Gastroesophageal sphincter (tissue), 4 donors: ENCODE data around the gene CTNNA2. TPM values are rescaled to one million over a fixed set of nuclear protein-coding genes. Genes with fewer than 3 reads are reported as not detected.

Experiments used
- ATAC-seq: fragments of 150-250 bp; one replicate; pipeline ENCODE4 v1.9.1; 2016; ENCODE audit warnings: mild to moderate bottlenecking, moderate library complexity
- H3K27ac ChIP-seq, 4 donors: fragments of 200-600 bp; sonication (generic) in 3 of 4; 1 replicate in 3 of 4; 2 replicates in 1 of 4; pipeline ENCODE4 v1.5.1; 2016 to 2019
- H3K27me3 ChIP-seq: fragments of 200-600 bp; sonication (generic); one replicate; pipeline ENCODE4 v1.5.1; 2019
- H3K36me3 ChIP-seq, 2 donors: fragments of 200-600 bp; sonication (generic); one replicate each; pipeline ENCODE4 v1.5.1; 2019; ENCODE audit warnings: control low read depth in 1 of 2
- H3K4me1 ChIP-seq, 3 donors: fragments of 200-600 bp; sonication (generic); 1 replicate in 2 of 3; 2 replicates in 1 of 3; pipeline ENCODE4 v1.5.1; 2016 to 2019; ENCODE audit warnings: control low read depth in 2 of 3
- H3K4me3 ChIP-seq, 2 donors: fragments of 200-600 bp; sonication (generic); one replicate each; pipeline ENCODE4 v1.5.1; 2019; ENCODE audit warnings: mild to moderate bottlenecking in 1 of 2, moderate library complexity in 1 of 2
- H3K9me3 ChIP-seq, 3 donors: fragments of 200-600 bp; sonication (generic); one replicate each; pipeline ENCODE4 v1.5.1; 2017 to 2019; ENCODE audit warnings: control low read depth in 2 of 3
- EP300 ChIP-seq: sonication (generic); formaldehyde crosslinking; IDR thresholded peaks from one replicate; pipeline ENCODE4 v1.6.1; 2017; ENCODE audit warnings: antibody characterized with exemption, mild to moderate bottlenecking
- POLR2A ChIP-seq, 2 donors: fragments of 450-650 bp; IDR thresholded peaks; one replicate each; pipeline ENCODE4 v1.6.1; 2017; ENCODE audit warnings: antibody characterized with exemption in 2 of 2, mild to moderate bottlenecking in 2 of 2, moderate library complexity in 1 of 2
- POLR2AphosphoS5 ChIP-seq: sonication (generic); formaldehyde crosslinking; IDR thresholded peaks from one replicate; pipeline ENCODE4 v1.6.1; 2017; ENCODE audit warnings: antibody characterized with exemption
- WGBS, 2 donors: methylation state at CpG; one replicate each; pipeline ENCODE4 v1.1.5; 2018; ENCODE audit warnings: low coverage in 1 of 2; 5-methylcytosine and 5-hydroxymethylcytosine counted together
- total RNA-seq, 4 donors: library from RNA; depleted of rRNA; stranded (reverse); fragments of >200 nt; gene quantifications; one replicate each; pipeline ENCODE4 v1.1.0, GENCODE V29; 2016
- TF ChIP-seq, protein P1 (sequence below), 4 experiments: fragments of 200-600 bp in 2 of 4; fragments of 450-650 bp in 2 of 4; sonication (generic) in 1 of 4; IDR thresholded peaks; one replicate each; pipeline ENCODE4 v1.5.1; 2017 to 2019; ENCODE audit warnings: antibody characterized with exemption in 4 of 4, mild to moderate bottlenecking in 2 of 4, moderate library complexity in 2 of 4

The CTNNA2 gene
- total RNA-seq, 4 donors from 2014 or later = 0.15 to 4.2 (median 0.68) TPM

DNA sequence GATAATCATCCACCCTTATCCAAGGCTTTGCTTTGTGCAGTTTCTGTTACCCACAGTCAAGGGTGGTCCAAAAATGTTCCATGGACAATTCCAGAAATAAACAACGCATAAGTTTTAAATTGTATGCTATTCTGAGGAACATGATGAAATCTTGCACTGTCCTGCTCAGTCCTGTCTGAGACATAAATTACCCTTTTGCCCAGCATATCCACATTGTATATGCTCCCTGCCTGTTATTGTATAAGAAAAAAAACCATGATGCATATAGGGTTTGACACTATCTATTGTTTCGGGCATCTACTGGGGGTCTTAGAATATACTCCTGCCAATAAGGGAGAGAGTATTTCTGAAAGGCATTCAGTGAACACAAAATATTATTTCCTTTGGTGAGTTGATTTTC, 767.7 kb downstream of the CTNNA2 start:
- Histone ChIP-seq H3K4me3 (no peak overlapping the region), H3K27ac (no peak overlapping the region), H3K27me3 (no peaks in the 10 kb centered on the region), H3K36me3 (no peaks in the 10 kb centered on the region), H3K4me1 (no peaks in the 10 kb centered on the region), H3K9me3 (no peaks in the 10 kb centered on the region)
- WGBS, 2 donors = 76 to 89% methylated on average over 2 of the region's 2 CpGs
- ATAC-seq = no peak
- TF ChIP-seq POLR2AphosphoS5 = no peak
- TF ChIP-seq, protein P1, sequence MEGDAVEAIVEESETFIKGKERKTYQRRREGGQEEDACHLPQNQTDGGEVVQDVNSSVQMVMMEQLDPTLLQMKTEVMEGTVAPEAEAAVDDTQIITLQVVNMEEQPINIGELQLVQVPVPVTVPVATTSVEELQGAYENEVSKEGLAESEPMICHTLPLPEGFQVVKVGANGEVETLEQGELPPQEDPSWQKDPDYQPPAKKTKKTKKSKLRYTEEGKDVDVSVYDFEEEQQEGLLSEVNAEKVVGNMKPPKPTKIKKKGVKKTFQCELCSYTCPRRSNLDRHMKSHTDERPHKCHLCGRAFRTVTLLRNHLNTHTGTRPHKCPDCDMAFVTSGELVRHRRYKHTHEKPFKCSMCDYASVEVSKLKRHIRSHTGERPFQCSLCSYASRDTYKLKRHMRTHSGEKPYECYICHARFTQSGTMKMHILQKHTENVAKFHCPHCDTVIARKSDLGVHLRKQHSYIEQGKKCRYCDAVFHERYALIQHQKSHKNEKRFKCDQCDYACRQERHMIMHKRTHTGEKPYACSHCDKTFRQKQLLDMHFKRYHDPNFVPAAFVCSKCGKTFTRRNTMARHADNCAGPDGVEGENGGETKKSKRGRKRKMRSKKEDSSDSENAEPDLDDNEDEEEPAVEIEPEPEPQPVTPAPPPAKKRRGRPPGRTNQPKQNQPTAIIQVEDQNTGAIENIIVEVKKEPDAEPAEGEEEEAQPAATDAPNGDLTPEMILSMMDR (IDR thresholded peaks at IDR 0.05) = no peak
- TF ChIP-seq POLR2A (IDR thresholded peaks at IDR 0.05) = no peak
- TF ChIP-seq EP300 = no peak

DNA sequence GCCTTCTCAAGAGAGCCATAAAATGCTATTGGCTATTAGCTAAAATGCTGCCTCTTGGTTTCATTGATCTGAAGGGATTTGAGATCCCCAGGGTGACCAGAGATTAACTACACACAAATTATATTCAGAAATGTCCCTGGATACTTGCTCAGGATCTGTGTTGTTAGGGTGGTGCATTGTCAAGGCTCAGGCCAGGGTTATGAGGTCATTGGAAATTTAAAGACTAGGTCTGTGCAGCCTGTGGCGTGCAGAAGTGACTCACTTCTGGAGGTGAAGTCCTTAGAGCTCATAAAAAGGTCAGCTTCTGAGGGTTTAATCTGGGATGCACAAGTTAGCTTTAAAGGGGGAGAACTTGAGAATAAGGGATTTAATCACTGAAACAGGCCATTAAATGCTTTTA, 768.2 kb downstream of the CTNNA2 start:
- H3K9me3 ChIP-seq = no peaks in the 10 kb centered on the region
- WGBS, 2 donors = 91 to 100% methylated on average over 1 of the region's 1 CpG
- H3K4me3 ChIP-seq = no peak overlapping the region
- no peaks in the 10 kb centered on the region for H3K27me3 ChIP-seq
- H3K4me1 ChIP-seq = no peaks in the 10 kb centered on the region
- TF ChIP-seq, protein P1 (IDR thresholded peaks at IDR 0.05) = no peak
- TF ChIP-seq POLR2A (IDR thresholded peaks at IDR 0.05) = no peak
- TF ChIP-seq EP300 = no peak
- TF ChIP-seq POLR2AphosphoS5 = no peak
- ATAC-seq = no peak
- no peak overlapping the region for H3K27ac ChIP-seq
- no peaks in the 10 kb centered on the region for H3K36me3 ChIP-seq

DNA sequence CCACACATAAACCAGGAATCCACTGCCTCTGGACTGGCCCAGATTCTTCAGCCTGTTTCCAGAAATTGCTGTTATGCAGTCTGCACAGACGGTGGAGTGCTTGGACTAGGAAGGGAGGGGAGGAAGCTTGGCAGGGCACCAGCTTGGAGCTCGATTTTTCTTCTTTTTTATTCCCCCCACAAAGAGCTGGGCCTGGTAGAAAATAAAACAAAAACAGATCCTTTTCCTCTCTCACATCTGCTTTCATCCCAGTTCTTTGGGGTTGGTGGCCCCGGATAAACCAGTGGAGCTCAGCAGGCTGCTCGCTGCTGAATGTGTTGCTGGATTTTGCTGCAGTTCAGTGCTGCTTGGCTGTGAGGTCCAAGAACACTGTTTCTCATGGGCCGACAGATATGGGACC, 775.7 kb downstream of the CTNNA2 start:
- Histone ChIP-seq H3K27ac (no peak overlapping the region), H3K36me3 (no peaks in the 10 kb centered on the region), H3K9me3 (no peaks in the 10 kb centered on the region), H3K27me3 (no peaks in the 10 kb centered on the region), H3K4me3 (no peak overlapping the region), H3K4me1 (peaks cover 0 to 22% (median 0%) of the 10 kb centered on the region in 3 donors)
- WGBS, 2 donors = 5 to 23% methylated on average over 2 to 4 of the region's 5 CpGs
- no peak for ATAC-seq
- TF ChIP-seq, protein P1 (IDR thresholded peaks at IDR 0.05) = peak in 1 of 4 experiments; percentile 50
- no peak for TF ChIP-seq EP300
- TF ChIP-seq POLR2A (IDR thresholded peaks at IDR 0.05) = no peak
- no peak for TF ChIP-seq POLR2AphosphoS5

DNA sequence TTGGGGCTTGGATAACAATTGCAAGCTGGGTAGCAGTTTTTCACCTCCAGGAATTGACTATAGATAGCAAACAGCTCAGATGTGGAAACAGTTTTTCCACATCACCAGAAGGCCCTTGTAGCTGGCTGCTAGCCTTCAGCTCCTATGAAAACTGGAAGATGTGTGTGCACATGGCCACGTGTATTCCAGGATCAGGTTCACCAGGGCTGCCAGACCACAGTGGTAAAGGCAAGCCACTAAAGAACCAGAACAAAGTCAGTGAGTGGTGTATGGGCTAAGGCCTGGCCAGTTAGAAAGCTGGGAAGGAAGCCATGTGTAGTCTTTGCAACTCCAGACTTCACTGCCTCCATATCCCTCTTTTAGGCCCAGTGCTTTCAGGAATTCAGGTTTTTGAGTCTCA, 778.8 kb downstream of the CTNNA2 start:
- Histone ChIP-seq H3K27ac (no peak overlapping the region), H3K36me3 (no peaks in the 10 kb centered on the region), H3K27me3 (no peaks in the 10 kb centered on the region), H3K4me1 (peaks cover 0 to 22% (median 0%) of the 10 kb centered on the region in 3 donors), H3K4me3 (no peak overlapping the region), H3K9me3 (no peaks in the 10 kb centered on the region)
- TF ChIP-seq, protein P1 (IDR thresholded peaks at IDR 0.05) = no peak
- TF ChIP-seq POLR2A (IDR thresholded peaks at IDR 0.05) (no peak), EP300 (no peak), POLR2AphosphoS5 (no peak)
- ATAC-seq = no peak
- 17% methylated on average over 1 of the region's 1 CpG; no CpG with 5 or more reads in 1 of the 2 donors for WGBS, 2 donors

- H3K36me3 ChIP-seq = no peaks in the 10 kb centered on the region
- no peak for ATAC-seq
- H3K4me1 ChIP-seq = peaks cover 0 to 22% (median 0%) of the 10 kb centered on the region in 3 donors
- WGBS, 2 donors = 75 to 84% methylated on average over 3 of the region's 3 CpGs
- TF ChIP-seq, protein P1 (IDR thresholded peaks at IDR 0.05) = no peak
- TF ChIP-seq EP300 (no peak), POLR2AphosphoS5 (no peak), POLR2A (IDR thresholded peaks at IDR 0.05) (no peak)
- no peak overlapping the region for H3K27ac ChIP-seq
- no peaks in the 10 kb centered on the region for H3K9me3 ChIP-seq
- H3K27me3 ChIP-seq = no peaks in the 10 kb centered on the region
- H3K4me3 ChIP-seq = no peak overlapping the region
These were observed 779.6 kb downstream of the CTNNA2 start for GRCh38 chr2:80292474-80292873.
